DLD1 (cell line): Measurements from ENCODE around the gene PGBD4.

ENCODE experiments used
- in situ Hi-C: cut with HindIII; loops from 2 replicates; pipeline ENCODE4 v1.10.0; 2017; ENCODE audit warnings: low sequenced_read_pairs

Gene PGBD4

DNA sequence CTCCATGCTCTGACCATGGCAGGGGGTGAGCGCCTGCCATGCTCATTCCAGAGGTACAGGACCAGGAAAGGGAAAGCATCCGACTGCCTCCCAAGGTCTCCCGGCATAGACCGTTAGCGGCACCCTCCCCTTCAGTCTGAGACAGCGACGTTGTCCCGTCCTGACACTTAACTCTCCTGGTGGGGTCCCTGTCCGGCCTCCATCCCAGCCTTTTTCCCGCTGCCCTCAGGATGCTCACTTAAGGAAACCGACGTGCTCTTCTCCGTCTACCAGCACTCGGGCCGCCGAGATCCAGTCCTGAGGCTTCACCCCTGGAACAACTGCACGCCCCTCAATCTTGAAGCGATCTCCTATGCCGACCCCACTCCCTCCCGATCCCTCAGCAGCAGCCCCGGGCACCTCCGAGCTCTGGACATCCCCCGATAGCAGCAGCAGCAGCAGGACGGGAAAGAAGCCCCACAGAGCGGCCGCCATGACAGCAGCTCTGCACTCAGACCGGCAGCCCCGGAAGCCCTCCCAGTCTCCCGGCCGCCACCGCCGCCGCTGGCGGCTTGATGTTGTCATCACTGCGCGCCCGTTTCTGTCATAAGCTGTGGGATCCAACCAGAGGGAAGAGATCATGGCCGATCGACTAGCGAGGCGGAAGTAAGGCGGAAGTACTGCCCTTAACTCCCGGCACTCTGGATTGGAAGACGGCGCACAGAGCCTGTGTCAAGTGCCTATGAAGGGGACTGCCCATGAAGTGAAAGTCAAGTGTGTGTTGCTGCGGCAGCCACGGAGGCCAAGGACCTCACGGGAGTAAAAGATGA, at the start of gene PGBD4, which contains the start of gene EMC7:
Gene PGBD4 (plus strand): TSS at position 718 of the 809 bp plus-strand sequence. CDS start 449 bp downstream, outside the sequence.
Gene EMC7 (minus strand): TSS at position 497 of the 809 bp plus-strand sequence. CDS start 23 bp downstream, at position 474.
- in situ Hi-C loops = no loop called here

DNA sequence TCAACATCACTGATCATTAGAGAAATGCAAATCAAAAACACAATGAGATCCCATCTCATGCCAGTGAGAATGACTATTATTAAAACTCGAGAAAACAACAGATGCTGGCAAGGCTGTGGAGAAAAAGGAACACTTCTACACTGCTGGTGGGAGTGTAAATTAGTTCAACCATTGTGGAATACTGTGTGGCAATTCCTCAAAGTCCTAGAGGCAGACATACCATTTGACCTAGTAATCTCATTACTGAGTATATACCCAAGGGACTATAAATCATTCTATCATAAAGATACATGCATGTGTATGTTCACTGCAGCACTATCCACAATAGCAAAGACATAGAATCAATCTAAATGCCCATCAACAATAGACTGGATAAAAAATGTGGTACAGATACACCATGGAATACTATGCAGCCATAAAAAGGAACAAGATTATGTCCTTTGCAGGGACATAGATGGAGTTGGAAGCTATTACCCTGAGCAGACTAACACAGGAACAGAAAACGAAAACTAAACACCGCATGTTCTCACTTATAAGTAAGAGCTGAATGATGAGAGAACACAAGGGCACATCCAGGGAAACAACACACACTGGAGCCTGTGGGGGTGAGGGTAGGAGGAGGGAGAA, 47.7 kb upstream of the PGBD4 start:
- in situ Hi-C loops = no loop called here

DNA sequence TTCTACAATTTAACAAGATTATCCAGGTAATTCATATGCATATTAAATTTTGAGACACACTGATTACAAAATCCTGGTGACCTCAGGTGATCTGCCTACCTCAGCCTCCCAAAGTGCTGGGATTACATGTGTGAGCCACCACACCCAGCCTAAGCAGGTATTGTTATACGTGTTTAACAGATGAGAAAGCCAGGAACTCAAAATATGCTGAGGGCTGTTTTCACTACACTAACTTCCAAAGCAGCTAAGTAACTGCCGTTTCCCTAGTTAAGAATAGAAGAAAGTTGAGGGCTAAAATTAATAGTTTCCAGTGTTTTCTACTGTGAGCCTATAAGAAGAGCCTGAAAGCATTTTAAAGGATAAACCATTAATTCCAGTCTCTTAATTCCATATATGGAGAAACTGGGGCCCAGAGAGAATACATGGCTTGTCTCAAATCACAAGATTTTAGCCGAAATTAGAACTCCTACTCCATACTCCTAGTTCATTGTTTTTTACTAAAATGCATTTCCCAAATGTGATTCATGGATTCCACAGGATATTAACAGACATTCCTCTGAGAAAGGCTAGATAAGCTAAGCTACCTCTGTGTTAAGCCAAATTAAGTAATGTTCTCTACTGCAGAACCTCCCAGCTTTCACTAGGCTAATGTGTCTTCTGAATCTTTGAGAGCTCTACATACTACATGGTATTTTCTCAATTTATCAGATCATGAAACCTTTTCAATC, 45.9 kb upstream of the PGBD4 start:
- in situ Hi-C loops = no loop called here

DNA sequence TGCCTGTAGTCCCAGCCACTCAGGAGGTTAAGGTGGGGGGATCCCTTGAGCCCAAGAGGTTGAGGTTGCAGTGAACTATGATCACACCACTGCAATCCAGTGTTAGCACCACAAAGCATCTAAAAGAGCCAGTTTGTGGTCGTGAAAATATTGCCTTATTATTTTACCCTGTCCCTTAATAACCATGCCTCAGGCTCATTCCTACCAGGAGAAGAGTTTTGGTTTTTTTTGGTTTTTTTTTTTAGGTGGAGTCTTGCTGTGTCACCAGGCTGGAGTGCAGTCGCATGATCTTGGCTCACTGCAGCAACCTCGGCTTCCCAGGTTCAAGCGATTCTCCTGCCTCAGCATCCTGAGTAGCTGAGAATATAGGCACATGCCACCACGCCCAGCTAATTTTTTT, 45.0 kb upstream of the PGBD4 start:
- in situ Hi-C loops = no loop called here

DNA sequence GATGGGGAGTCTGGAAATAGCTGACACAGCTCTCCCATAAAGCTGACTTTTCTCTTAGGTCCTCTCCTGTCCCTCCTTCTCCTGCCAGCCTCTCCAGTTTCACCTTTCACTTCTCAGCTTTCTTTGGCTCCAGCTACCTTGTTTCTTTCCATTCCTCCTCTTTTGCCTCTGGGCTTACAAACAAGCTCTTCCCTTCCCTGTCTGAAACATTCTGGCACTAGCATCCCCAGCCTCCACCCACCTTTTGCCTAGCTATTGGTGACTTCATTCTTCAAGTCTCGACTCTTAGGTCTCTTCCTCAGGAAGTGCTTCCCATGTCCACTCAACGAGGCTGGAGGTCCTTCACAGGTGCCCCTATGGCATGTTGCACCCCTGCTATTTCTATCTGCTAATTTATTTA, 42.4 kb upstream of the PGBD4 start:
- in situ Hi-C loops = no loop called here

DNA sequence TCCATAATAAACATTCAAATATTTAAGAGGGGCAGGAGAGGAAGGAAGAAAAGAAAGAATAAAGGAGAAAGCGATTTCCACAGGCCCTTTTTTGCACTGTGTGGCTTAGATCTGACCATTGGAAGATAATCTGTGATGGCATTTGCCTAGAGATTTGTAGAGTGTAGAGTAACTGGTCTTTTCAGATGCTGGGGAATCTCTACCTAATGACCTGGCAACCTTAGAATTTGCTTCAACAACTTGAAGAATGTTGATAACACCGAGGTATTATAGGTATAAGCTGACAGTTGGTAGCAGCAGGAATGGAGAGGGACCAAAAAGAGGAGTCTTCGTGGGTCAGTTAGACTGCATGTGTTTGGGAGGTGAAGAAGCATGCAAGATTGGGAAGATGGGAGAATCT, 41.9 kb upstream of the PGBD4 start:
- in situ Hi-C loops = no loop called here

DNA sequence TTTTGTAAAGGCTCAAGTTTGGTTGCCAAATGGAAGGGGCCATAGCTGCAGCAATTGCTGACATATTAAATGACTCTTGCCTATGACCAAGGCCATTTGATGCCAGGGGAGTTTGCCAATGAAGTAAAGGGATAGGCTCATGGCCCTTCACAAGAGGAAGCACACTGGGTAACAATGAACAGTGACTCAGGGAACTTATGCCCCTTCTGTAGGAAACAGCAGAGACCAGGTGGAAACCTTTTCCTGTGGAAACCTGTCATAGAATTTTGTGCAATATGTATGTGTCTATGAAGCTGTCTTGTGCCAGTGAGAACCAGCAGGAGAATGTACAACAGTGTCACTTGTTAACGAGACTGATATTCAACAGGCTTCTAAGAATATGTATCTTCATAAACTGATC, 37.4 kb upstream of the PGBD4 start:
- in situ Hi-C loops = no loop called here

DNA sequence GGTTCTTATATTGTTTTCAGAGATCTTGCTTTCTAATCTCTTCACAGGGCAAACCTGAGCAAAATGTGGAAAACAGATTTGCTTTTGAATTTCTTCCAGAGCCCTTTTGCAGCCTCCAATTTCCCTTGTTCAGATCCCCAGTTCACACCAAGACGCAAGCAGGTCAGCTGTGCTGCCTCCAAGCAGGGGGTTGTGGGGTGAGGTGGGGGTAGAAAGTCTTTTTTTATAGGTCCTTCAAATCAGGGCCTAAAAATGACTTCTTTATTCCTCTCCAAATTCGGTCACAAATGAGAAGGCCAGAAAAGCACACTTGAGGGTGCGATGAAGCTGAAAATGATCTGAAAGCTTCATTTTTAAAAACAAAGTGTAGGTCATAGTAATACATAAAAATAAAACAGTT, 36.6 kb upstream of the PGBD4 start:
- in situ Hi-C loops = no loop called here

DNA sequence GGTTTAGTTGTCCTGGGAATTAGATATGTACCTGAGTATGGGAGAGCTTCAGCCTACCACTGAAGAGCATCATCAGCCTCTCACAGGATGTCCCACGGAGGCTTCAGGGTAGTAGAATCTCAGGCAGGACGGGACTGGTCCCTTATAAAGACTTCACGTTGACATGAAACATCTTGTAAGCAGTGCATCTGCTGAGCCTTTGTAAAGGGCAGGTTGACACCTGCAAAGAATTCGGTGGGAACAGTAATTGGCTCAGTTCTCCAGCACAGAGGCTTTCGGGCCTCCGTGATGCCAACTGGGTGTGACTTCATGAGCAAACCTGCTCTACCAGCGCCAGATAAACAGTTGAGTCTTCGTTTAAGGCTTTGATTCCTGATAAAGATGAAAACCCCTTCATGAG, 35.9 kb upstream of the PGBD4 start:
- in situ Hi-C loops = no loop called here

DNA sequence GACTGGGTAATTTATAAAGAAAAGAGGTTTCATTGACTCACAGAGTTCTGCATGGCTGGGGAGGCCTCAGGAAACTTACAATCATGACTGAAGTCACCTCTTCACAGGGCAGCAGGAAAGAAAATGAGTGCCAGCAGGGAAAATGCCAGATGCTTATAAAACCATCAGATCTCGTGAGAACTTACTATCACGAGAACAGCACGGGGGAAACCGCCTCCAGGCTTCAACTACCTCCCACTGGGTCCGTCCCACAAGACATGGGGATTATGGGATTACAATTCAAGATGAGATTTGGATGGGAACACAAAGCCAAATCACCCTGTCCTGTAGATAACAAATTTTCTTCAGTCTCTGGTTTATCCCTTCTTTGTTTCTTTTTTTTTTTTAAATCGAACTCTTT, 31.9 kb upstream of the PGBD4 start:
- in situ Hi-C loops = no loop called here

DNA sequence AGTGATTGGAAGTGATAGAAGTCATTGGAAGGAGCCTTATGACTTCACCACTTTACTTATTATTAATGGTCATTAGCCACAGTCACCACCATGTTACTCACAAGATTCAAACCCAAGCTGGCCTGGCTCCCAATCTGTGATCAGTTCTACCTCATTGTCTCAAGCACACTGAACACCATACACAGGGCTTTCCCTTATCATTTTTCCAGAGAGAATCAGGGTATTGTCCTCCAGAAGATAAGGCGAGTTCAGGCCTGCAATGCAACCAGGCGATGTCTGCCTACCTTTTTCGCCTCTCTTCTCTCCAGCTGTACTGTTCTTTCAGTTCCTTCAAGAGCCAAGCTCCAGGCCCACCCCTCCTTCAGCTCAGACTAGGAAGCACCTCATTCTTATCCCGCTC, 25.1 kb upstream of the PGBD4 start:
- in situ Hi-C loops = no loop called here

DNA sequence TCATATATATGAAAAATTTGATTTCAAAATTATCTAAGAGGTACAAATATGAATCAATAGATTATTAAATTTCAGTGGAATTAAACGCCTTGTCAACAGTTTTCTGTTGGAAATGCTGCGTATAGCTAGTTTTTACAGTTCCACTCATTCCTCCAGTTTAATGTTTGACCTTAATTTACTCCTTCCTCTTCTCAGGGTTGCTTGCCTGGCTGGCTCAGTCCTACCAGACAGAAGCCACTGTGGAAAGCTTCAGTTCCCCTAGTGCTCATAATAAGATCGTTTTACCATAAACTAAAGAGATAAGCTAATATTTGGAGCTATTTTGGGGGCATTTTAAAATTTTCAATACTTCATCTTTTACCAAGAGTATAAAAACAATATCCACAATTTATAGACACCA, 23.0 kb upstream of the PGBD4 start:
- in situ Hi-C loops = no loop called here

DNA sequence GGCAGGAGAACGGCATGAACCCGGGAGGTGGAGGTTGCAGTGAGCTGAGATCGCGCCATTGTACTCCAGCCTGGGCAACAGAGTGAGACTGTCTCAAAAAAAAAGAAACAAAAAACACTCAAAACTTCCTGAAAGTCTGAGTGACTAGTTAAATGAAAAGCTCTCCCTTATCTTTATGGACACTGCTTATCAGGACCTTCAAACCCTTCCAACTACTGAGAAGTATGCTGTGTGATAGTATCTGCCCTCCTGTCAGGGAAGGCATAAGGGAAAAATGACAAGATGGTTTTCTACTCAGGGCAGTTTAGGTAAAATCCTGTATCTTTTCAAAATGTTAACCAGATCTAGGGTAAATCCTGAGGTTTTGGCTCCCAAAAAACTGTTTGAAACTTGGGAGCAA, 22.0 kb upstream of the PGBD4 start:
- in situ Hi-C loops = no loop called here

DNA sequence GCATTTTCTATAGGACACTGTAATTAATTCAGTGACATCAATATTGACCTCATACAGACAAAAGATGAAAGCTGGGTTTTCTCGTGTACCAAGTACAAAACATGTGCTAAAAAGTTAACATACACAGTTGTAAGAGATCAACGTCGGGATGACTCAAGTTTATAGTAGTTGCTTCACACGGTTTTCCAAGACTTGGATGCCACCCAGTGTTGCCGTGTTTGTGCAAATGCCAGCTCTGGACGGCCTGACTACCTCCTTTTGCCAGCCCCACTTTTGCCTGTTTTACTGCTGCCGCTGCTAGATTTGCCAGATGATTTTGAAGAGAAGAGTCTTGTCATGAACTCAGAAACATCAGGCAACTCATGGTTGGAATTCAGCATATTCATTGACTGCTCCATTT, 17.8 kb upstream of the PGBD4 start:
- in situ Hi-C loops = no loop called here

DNA sequence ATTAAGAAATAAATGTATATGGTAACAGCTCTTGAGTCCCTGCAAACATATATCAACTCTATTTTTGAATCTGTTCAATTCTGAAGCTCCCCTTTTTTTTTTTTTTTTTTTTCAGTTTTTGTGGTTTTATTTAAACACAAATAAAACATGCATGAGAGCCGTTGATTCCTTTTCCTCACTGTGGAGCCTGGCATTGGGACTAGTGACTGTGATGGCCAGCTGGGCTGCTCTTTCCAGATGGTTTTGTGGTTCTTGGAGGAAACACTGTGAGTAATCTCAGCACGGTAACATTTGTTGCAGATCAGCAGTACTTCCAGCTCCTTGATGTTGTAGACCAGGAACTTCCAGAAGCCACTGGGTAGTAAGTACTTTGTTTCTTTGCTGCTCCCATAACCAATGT, 16.1 kb upstream of the PGBD4 start:
- in situ Hi-C loops = no loop called here

DNA sequence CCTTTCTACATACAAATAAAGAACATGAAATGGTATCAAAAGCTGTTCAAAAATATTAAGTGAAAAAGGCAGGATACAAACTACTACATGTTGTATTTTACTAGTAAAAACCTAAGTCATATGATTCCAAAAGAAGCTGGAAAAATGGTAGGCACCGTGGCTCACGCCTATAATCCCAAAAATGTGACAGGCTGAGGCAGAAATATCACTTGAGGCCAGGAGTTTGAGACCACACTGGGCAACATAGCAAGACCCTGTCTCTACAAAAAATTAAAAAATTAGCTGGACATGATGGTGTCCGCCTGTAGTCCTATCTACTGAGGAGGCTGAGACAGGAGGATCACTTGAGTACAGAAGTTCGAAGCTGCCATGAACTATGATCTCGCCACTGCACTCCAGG, 2.0 kb upstream of the PGBD4 start:
- in situ Hi-C loops = no loop called here

DNA sequence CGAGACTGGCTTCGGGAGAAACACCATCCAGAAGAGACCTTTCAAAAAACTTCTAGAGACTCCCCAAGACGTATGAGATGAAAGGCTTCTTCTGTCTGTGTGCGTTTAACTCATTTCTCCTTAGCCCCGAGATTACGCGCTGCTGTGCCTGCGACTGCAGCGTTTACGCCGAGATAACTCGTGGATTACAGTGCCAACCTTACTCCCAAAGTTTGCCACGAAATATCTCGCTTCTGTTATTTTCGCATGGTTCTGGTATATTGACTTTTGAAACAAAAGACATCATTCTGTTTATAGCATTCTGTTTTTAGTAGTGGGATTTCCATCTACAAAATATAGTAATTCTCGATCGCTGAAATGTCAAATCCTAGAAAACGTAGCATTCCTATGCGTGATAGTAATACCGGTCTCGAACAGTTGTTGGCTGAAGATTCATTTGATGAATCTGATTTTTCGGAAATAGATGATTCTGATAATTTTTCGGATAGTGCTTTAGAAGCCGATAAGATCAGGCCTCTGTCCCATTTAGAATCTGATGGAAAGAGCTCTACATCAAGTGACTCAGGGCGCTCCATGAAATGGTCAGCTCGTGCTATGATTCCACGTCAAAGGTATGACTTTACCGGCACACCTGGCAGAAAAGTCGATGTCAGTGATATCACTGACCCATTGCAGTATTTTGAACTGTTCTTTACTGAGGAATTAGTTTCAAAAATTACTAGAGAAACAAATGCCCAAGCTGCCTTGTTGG, 467 bp downstream of the PGBD4 start:
- in situ Hi-C loops = no loop called here

DNA sequence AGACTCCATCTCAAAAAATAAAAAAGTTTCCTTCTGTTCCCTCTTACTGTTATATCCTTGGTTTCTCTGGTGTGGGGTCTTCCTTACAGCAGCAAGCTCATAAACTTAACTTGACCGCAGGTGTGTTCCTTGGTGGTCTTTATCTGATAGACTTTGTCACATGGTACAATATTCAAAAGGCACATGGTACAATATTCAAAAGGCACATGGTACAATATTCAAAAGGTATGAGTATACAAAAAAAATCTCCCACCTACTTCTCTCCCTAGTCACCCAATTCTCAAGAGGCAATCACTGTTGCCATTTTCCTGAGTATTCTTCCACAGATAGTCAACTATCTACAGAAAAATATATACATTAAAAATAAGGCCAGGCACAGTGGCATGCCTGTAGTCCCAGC, 4.5 kb downstream of the PGBD4 start:
- in situ Hi-C loops = no loop called here

DNA sequence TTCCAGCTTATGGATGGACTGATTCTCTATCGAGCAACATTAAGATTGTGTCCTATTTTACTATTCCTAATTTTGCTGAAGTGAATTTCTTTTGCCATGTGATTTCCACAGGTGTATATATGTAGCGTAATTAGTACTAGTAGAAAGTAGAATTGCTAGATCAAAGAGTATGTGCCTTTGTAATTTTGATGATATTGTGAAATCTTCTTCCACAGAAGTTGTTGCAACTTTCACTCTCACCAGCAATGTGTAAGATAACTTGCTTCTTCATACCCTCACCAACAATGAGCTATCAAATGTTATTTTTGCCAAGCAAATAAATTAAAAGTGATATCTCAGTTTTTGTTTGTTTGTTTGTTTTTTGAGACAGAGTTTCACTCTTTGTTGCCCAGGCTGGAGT, 5.4 kb downstream of the PGBD4 start:
- in situ Hi-C loops = no loop called here

DNA sequence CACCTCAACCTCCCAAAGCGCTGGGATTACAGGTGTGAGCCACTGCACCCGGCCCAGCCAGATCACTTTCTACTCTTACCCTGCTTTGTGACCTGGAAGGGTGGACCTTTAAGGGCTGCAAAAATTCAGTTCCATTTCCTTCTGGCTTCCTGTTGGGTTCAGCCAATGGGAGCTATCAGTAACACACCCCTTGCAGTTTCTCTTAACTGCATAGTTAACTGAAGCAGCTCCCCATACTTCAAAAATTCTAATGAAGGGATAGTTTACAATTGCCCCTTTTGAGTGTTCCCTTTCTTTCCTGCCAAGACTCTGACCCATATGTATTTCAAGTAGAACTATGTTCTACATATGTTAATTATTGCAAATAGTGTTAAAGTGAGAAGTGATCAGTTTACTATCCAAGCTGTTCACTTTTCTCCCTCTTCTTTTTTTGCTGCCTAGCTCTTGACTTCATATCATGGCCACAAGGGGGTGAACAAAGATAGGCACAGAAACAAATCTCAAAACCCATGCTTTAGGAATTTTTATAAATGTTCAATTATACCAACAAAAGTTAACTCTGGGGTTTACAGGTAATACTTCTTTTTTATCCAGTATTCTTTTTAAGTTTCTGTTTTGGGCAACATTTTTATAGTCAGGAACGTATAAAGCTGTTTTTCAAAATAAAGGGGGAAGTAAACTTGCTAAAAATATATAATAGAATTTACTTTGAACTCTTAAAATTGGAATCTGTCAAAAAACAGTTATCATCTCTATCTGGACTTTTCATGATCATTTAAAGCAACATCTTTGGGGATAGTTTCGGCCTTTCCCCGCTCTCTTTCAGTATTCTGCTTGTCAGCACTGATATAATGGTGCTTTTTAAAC, 8.1 kb downstream of the PGBD4 start:
- in situ Hi-C loops = no loop called here
